Uterus (tissue), 4 donors: ENCODE measurements around the gene NEDD4L. TPM values are rescaled to one million over a fixed set of nuclear protein-coding genes. Genes with fewer than 3 reads are reported as not detected.

Experiments
- DNase-seq, 2 donors: peaks; one replicate each; pipeline ENCODE4 v3.0.0-alpha.2; 2019 to 2020
- H3K27ac ChIP-seq, 2 donors: fragments of 200-600 bp; sonication (generic); 1 replicate in 1 of 2; 2 replicates in 1 of 2; pipeline ENCODE4 v1.5.1; 2016 to 2018
- H3K27me3 ChIP-seq, 2 donors: fragments of 200-600 bp; sonication (generic); one replicate each; pipeline ENCODE4 v1.5.1; 2018 to 2019; ENCODE audit warnings: control low read depth in 1 of 2
- H3K36me3 ChIP-seq, 2 donors: fragments of 200-600 bp; sonication (generic); one replicate each; pipeline ENCODE4 v1.5.1; 2019; ENCODE audit warnings: control low read depth in 1 of 2
- H3K4me1 ChIP-seq, 2 donors: fragments of 200-600 bp; sonication (generic); one replicate each; pipeline ENCODE4 v1.5.1; 2018 to 2019; ENCODE audit warnings: control low read depth in 1 of 2
- H3K4me3 ChIP-seq, 2 donors: fragments of 200-600 bp; sonication (generic); 1 replicate in 1 of 2; 2 replicates in 1 of 2; pipeline ENCODE4 v1.5.1; 2018 to 2019; ENCODE audit warnings: mild to moderate bottlenecking in 1 of 2
- H3K9me3 ChIP-seq, 2 donors: fragments of 200-600 bp; sonication (generic); one replicate each; pipeline ENCODE4 v1.5.1; 2019; ENCODE audit warnings: control low read depth in 1 of 2
- POLR2A ChIP-seq, 2 donors: fragments of 450-650 bp; IDR thresholded peaks; one replicate each; pipeline ENCODE4 v1.6.1; 2016; ENCODE audit warnings: antibody characterized with exemption in 2 of 2, mild to moderate bottlenecking in 1 of 2, moderate library complexity in 1 of 2
- intact Hi-C: fragments of 100-400 bp; cut with DNase I; formaldehyde crosslinking; loops from one replicate; pipeline ENCODE4 v1.15.1; 2023; ENCODE audit warnings: low total_unique reads
- total RNA-seq, 4 donors: library from RNA; depleted of rRNA in 3 of 4; stranded (reverse); fragments of >200 nt in 3 of 4; gene quantifications; one replicate each; pipeline versions ENCODE4 v1.1.0 to v1.2.4, GENCODE V29; 2014 to 2023
- TF ChIP-seq, protein P1 (sequence below), 4 experiments: fragments of 200-600 bp in 2 of 4; fragments of 450-650 bp in 2 of 4; sonication (generic) in 2 of 4; IDR thresholded peaks; one replicate each; pipeline ENCODE4 v1.5.1; 2016 to 2019; ENCODE audit warnings: antibody characterized with exemption in 4 of 4, mild to moderate bottlenecking in 2 of 4, moderate library complexity in 1 of 4
- donor health status: DM: yes; HTN: yes; CAD: no.

NEDD4L gene
- total RNA-seq, 4 donors from 2014 or later: 6.2 to 45.9 (median 32.3) TPM

DNA sequence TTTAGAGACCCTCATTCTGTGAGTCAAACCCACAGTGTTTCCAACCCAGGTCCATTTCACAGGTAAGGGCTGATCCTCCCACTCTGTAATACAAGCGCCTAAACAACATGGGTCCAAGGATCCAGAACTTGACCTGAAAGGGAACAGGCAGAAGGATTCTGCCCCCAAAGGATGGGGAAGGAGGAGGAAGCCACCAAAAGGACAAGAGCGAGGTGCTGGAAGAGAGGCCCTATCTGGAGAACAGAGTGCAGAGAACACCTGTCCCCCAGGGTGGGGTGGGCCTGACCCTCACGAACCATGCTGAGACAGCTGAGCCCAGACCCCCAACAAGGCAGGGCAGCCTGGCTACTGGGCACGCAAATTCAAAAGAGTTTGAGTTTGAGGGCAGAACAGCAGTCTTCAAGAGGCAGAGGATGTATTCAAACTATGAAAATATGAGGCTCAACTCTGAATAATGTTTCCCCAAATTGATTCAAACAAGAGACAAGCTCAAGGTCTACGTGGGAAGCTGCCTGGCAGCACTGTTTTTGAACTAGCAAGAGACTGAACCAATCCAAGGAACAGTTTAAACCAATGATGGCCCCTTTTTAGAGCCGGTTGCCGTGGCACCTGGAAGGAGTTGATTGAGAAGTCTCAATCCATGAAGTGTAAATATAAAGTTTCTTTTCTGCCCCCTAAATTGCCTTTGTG lies 372.1 kb downstream of the NEDD4L start:
- intact Hi-C loops: no loop called here

DNA sequence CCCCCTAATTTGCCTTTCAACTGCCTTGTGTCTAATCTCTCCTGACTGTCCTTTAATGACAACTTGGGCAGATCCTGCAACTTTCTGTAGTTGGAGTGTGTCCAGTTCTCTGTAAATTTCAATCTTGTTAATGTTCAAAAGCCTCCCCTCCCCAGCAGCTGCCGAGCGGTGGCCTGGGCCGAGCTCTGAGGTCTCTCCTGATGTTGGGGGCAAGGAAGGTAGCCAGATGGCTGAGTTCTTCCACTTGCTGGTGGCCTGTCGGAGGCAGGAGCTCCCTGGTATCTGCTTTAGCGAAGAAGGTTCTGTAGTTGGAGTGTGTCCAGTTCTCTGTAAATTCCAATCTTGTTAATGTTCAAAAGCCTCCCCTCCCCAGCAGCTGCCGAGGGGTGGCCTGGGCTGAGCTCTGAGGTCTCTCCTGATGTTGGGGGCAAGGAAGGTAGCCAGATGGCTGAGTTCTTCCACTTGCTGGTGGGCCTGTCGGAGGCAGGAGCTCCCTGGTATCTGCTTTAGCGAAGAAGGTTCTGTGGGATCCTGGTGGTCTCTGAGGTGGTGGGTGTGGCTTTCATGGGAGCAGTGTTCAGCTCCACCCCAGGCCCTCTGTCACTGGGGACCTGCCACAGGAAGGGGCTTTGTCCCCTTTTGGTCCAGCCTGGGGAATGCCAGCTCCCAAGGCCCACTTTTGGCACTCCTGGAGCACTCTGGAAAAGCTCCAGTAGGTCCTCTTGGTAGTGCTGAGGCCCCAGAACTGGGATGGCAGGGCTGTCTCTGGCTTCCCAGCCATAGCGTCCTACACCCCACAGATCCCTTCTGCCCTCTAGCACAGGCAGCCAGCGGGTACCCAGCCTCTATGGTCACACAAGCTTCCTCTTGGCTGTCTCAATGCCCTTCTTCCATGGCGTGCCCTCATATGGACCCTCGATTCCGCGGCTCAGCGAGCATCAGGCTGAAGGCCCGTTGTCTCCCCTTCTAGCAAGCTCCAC lies 373.0 kb downstream of the NEDD4L start:
- intact Hi-C loops: no loop called here
- TF ChIP-seq POLR2A (IDR thresholded peaks at IDR 0.05): no peak
- TF ChIP-seq, protein P1, sequence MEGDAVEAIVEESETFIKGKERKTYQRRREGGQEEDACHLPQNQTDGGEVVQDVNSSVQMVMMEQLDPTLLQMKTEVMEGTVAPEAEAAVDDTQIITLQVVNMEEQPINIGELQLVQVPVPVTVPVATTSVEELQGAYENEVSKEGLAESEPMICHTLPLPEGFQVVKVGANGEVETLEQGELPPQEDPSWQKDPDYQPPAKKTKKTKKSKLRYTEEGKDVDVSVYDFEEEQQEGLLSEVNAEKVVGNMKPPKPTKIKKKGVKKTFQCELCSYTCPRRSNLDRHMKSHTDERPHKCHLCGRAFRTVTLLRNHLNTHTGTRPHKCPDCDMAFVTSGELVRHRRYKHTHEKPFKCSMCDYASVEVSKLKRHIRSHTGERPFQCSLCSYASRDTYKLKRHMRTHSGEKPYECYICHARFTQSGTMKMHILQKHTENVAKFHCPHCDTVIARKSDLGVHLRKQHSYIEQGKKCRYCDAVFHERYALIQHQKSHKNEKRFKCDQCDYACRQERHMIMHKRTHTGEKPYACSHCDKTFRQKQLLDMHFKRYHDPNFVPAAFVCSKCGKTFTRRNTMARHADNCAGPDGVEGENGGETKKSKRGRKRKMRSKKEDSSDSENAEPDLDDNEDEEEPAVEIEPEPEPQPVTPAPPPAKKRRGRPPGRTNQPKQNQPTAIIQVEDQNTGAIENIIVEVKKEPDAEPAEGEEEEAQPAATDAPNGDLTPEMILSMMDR (IDR thresholded peaks at IDR 0.05): no peak
- Histone ChIP-seq H3K4me3 (no peak overlapping the region), H3K27ac (no peak overlapping the region), H3K27me3 (no peaks in the 10 kb centered on the region), H3K36me3 (no peaks in the 10 kb centered on the region), H3K9me3 (no peaks in the 10 kb centered on the region), H3K4me1 (no peaks in the 10 kb centered on the region)
- no peak for DNase-seq

More for the DNA sequence above, 372.1 kb downstream of the NEDD4L start:
- Histone ChIP-seq H3K27me3 (no peaks in the 10 kb centered on the region), H3K9me3 (no peaks in the 10 kb centered on the region), H3K4me3 (no peak overlapping the region), H3K36me3 (no peaks in the 10 kb centered on the region), H3K27ac (no peak overlapping the region), H3K4me1 (no peaks in the 10 kb centered on the region)
- TF ChIP-seq POLR2A (IDR thresholded peaks at IDR 0.05): no peak
- TF ChIP-seq, protein P1 (IDR thresholded peaks at IDR 0.05): no peak
- DNase-seq: no peak

DNA sequence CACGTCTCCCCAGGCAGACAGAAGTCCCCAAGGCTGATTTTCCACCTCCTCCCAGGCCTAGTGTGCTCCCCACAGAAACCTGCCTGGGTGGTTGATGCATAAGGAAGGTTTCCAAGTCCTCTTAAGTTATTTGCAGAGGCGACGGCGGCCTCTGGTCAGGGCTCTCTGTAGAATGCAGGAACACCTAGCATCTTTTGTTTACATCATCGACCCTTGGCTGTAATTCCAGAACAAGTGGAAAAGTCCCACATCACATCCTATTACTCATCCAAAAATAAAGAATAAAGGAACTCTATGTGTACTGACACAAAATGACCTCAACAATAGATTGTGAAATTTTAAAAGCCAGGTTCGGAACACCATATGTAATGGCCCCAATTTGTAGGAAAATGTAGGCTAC lies 373.7 kb downstream of the NEDD4L start:
- Histone ChIP-seq H3K27me3 (no peaks in the 10 kb centered on the region), H3K9me3 (no peaks in the 10 kb centered on the region), H3K36me3 (no peaks in the 10 kb centered on the region), H3K27ac (no peak overlapping the region), H3K4me3 (no peak overlapping the region), H3K4me1 (no peaks in the 10 kb centered on the region)
- TF ChIP-seq, protein P1 (IDR thresholded peaks at IDR 0.05): no peak
- TF ChIP-seq POLR2A (IDR thresholded peaks at IDR 0.05): no peak
- intact Hi-C loops: no loop called here
- DNase-seq: no peak

DNA sequence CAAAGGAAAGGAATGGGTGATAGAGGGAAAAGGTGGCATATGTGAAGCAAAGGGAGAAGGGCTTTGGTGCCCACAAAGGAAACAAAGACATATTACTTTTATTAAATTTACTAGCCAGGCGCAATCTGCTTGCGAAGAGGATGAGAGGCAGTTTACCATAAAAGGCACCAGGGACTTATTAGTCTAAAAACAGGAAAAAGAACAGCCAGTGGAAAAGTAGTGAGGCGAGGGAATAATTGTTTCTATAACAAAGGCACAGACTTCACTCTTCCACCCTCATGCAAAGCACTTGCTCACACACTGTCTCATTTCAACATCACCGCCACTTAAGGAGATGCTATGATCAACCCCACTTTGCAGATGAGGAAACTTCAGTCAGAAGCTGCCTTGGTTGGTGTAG lies 374.3 kb downstream of the NEDD4L start:
- TF ChIP-seq, protein P1 (IDR thresholded peaks at IDR 0.05): no peak
- no peak for TF ChIP-seq POLR2A (IDR thresholded peaks at IDR 0.05)
- Histone ChIP-seq H3K27me3 (no peaks in the 10 kb centered on the region), H3K4me3 (no peak overlapping the region), H3K36me3 (no peaks in the 10 kb centered on the region), H3K9me3 (no peaks in the 10 kb centered on the region), H3K27ac (no peak overlapping the region), H3K4me1 (no peaks in the 10 kb centered on the region)
- DNase-seq: no peak
- intact Hi-C loops: no loop called here
